ENCODE results near the gene PTBP1.
A peak's percentile ranks its signal among the peaks of the same experiment; 100 is the strongest.

PTBP1 gene

GRCh38 chr19:796692-797527 lies at the start of gene PTBP1:
Gene PTBP1, plus strand, starts transcription at chr19:797452. Its CDS starts 46 bp downstream, at chr19:797498.
- peak; percentile 97 for DNase-seq (ENCODE audit: low read depth)

DNA sequence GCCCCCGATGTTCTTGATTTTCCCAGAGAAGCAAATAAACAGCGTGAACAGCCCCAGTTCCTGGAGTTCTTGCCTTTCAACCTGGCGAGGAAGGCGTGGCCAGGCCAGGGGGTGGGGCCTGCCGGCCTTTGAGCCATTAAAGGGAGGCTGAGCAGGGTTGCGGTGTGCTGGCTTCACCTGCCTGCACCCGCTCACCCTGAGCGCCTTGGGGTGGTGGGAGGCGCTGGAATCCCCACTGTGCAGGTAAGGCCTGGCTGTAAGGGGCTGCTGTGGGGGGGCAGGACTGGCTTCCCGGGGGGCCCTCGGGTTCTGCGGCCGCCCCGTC lies 49.0 kb upstream of the PTBP1 start:
- no peak for DNase-seq (ENCODE audit: low read depth)

DNA sequence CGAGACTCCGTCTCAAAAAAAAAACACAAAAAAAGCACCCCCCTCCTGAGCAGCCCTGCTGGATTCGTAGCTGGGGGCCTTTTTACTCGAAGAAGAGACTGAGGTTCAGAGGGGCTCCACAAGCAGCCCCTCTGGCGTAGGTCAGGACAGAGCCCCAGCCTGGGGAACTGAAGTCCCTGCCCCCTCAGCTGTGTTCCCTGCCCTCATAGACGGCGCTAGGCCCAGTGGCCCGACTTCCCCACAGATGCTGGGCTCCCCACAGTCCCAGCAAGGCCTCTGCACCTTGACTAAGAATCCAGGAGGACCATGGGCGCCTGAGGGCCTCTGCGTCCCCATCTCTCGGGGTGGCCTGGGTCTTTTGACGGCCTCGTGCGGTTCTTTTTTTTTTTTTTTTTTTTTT lies 47.4 kb upstream of the PTBP1 start:
- DNase-seq (ENCODE audit: low read depth) = no peak

GRCh38 chr19:750640-751423 lies 46.4 kb upstream of the PTBP1 start, which contains the start of gene MISP:
Gene MISP, plus strand, starts transcription at chr19:751112. Its CDS starts 5,835 bp downstream, at chr19:756947.
- DNase-seq (ENCODE audit: low read depth) = no peak

DNA sequence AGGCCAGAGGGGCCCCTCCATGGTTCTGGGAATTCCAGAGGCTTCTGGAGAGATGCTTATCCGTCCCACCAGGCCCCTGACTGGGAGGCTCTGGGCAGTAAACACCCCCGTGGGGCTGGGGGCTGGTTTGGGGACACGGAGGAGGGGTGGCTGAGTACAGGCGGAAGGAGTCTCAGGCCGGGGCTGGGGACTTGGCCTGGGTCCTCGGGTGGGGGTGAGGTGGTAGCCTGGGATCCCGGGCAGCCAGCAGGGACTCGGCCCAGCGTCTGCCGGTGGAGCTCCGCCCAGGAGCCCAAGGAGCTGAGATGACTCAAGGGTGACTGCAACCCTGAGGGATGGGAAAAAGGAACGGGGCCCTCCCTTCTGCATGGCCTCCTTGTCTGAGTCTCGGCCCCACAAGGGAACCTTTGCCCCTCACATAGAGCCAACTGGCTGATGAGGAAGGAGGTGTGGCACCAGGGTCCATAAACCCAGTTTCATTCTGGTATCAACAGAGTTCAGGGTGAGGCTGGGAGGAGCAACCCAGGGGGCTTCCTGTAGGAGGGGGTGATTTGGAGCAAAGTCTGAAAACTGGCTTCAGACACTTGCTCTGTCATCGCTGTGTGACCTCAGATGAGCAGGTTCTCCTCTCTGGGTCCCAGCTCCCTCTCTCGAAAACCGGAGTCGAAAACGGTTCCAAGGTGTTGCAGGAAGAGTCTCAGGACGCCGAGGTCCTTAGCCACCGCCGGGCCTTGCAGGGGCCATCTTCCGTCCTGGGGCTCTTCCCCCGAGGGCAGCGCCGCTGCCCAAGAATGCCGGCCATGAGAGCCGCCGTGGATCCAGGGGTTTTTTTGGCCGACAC lies 45.5 kb upstream of the PTBP1 start:
- no peak for DNase-seq (ENCODE audit: low read depth)

- DNase-seq (ENCODE audit: low read depth) = no peak
These were observed 44.4 kb upstream of the PTBP1 start for GRCh38 chr19:752652-753517.

- no peak for DNase-seq (ENCODE audit: low read depth)
These were observed 42.7 kb upstream of the PTBP1 start for GRCh38 chr19:754530-754929.

- no peak for DNase-seq (ENCODE audit: low read depth)
These were observed 42.2 kb upstream of the PTBP1 start for GRCh38 chr19:755063-755462.

DNA sequence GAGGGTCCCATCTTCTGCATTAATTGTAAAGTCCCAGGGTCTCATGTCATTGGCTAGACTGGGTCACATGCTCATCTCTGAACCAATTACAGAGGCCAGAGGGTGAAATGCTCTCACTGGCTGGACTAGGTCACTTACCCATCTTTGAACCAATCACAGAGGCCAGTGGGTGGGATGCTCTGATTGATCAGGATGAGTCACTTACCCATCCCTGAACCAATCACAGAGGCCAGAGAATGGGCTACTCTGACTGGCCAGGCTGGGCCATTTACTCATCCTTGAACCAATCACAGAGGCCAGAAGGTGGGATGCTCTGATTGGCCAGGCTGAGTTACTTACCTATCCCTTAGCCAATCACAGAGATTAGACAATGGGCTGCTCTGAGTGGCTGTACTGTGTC lies 41.0 kb upstream of the PTBP1 start:
- DNase-seq (ENCODE audit: low read depth) = no peak

GRCh38 chr19:756821-757688 lies 40.2 kb upstream of the PTBP1 start:
- no peak for DNase-seq (ENCODE audit: low read depth)

GRCh38 chr19:757811-758668 lies 39.2 kb upstream of the PTBP1 start:
- no peak for DNase-seq (ENCODE audit: low read depth)

DNA sequence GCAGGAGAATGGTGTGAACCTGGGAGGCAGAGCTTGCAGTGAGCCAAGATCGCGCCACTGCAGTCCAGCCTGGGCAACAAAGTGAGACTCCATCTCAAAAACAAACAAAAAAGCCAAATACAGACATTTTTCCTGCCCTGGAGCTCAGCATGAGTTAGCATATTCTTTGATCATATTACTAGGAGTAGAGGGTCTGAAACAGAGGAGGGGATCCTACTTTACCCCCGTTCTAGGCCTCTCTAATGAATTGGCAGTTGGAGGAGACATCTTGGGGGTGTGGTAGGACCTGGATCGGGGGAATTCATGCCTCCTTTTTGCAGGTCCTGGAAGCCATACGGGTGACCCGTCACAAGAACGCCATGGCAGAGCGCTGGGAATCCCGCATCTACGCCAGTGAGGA lies 34.1 kb upstream of the PTBP1 start:
- no peak for DNase-seq (ENCODE audit: low read depth)

DNA sequence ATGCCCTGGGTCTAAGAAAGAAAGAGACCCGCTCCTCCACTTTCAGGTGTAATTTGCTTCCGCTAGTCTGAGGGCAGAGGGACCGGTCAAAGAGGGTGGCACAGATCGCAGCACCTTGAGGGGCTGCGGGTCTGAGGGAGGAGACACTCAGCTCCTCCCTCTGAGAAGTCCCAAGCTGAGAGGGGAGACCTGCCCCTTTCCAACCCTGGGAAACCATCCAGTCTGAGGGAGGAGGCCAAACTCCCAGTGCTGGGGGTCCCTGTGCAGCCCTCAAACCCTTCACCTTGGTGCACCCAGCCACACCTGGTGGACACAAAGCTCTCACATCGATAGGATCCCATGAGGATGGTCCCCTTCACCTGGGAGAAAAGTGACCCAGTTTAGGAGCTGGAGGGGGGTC lies 33.4 kb upstream of the PTBP1 start:
- DNase-seq (ENCODE audit: low read depth) = no peak

DNA sequence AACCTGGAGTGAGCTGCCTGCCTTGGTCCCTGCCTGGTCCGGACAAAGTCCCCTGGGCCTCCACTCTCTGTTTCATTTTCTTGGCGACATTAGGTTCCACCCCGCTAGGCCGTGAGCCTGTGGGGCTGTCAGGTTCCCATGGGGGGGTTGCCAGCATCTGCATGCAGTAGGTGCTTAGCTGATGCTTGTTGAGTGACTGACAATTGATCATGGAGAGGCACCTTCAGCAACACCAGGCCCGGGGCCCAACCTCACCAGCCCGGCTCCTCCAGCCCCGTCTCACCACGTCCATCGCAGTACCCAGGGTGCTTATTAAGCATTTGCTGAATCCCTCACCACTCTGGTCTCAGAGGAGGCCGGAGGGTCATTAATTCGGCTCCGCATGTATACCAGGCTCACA lies 33.0 kb upstream of the PTBP1 start:
- DNase-seq (ENCODE audit: low read depth) = no peak

DNA sequence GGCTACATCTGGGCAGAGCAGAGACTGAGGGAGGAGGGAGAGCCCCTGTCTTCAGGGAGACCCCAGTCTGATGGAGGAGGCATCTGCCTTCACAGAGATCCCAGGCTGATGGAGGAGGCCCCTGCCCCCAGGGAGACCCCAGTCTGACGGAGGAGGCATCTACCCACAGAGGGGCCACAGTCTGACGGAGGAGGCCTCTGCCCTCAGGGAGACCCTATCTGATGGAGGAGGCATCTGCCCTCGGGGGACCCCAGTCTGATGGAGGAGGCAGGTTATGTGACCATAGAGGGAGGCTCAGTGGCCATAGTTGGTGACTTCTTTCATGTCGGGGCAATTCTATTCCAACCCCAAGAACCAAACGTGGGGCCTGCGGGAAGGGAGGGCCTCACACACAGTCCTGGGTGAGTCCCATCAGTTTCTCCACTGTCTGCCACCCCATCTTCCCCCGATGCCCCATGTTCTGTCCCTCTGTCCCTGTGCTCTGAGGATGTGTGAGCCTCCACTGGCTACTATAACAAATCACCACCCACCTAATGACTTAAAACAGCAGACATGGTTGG lies 32.0 kb upstream of the PTBP1 start:
- no peak for DNase-seq (ENCODE audit: low read depth)

GRCh38 chr19:768424-768823 lies 28.8 kb upstream of the PTBP1 start:
- DNase-seq (ENCODE audit: low read depth) = no peak

- no peak for DNase-seq (ENCODE audit: low read depth)
These were observed 27.6 kb upstream of the PTBP1 start for GRCh38 chr19:769616-770015.

- no peak for DNase-seq (ENCODE audit: low read depth)
These were observed 25.9 kb upstream of the PTBP1 start for GRCh38 chr19:771332-771785.

GRCh38 chr19:772063-772462 lies 25.2 kb upstream of the PTBP1 start:
- no peak for DNase-seq (ENCODE audit: low read depth)

All from HS-5 (cell line).